ENCODE data around the gene FUT7.
A peak's percentile ranks its signal among the peaks of the same experiment; 100 is the strongest.

Gene FUT7, protein sequence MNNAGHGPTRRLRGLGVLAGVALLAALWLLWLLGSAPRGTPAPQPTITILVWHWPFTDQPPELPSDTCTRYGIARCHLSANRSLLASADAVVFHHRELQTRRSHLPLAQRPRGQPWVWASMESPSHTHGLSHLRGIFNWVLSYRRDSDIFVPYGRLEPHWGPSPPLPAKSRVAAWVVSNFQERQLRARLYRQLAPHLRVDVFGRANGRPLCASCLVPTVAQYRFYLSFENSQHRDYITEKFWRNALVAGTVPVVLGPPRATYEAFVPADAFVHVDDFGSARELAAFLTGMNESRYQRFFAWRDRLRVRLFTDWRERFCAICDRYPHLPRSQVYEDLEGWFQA
- 2.7 to 12.4 reads per million in 2 donors for total RNA-seq

DNA sequence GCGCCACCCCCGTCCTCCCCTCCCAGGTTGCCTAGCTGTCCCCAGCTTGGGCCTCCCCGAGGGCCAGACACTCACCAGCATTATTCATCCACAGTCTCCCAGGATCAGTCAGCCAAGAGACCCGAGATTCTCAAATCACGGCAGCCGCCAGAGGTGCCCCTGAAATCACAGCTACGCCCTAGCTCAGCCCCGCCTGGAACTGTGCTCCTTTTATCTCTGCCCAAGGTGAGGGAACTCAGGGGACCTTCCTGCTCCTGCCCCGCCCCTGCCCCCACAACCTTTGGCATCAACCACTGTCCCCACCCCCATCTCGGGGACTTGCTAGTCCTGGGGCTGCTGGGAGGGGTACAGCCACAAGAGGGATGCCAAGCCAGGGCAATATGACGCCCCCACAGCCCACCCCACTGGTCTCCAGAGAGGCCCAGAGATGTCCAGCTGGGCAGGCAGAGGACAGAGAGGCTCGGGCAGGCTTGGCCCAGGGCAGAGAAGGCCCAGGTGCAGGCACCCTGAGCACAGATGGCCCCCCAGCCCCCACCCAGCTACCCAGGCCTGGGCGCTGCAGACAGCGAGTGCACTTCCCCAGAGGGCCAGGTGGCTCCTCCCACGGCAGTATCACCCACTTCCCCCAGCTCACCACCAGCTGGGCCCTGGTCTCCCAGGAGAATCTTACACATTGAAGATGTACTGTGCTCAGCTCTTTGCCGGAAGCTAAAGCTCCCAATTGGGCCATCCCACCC is at the start of gene FUT7:
TSS of gene FUT7 (minus strand) at position 185 of the 737 bp plus-strand sequence. CDS start at position 88, 97 bp downstream.
- DNase-seq: peak; percentile 26

DNA sequence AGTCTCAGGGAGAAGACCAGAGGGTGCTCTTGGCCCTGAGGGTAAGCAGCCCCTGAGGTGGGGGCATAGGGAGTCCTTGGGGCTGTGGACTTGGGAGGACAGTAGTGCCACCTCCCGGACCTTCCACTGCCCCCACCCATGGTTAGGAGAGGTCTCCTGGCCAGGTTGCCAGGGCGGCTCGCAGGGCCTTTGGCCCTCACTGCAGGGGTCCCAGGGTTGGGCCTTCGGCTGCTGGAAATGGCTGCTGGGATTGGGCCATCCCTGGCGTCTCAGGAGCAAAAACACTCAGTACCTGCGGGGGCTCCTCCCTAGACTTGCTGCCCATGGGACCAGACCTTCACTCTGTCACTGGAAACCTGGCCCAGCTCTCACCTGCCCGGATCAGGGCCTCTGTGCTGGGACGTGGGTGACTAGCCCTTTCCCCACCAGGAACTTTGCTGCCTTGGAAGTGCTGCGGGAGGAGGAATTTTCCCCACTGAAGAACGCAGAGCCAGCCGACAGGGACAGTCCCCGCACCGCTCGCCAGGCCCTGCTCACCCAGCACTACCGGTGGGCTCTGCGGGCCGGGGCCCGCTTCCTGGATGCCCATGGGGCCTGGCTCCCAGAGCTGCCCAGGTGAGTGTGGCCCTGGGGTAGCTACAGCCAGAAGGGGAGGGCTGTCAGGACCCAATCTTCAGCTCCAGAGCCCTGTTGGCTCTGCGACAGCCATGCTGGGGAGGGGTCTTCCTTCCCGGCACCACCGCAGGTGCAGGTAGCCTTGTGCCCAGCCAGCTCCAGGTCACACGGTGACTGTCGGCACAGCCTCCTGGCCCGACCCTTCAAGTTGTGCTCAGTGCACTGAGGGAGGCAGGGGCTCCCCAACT is 48.6 kb upstream of the FUT7 start:
- no peak for DNase-seq

DNA sequence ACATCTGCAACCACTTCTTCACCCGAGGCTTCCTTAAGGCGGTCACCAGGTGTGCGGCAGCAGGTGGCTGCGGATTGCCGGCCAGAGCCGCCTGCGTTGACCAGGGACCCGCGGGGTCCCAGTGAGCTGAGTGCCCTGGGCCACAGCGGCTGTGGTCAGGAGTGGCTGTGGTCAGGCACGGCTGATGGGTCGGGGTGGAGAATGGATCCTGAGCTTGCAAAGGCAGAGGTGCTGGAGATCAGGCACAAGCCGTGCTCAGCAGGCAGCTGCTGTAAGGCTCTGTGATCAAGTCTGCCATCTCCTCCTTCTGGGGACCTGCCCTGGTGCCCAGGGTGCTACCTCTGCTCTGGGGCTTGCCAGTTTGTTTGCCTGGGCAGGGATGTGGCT is 47.5 kb upstream of the FUT7 start:
- DNase-seq: no peak

DNA sequence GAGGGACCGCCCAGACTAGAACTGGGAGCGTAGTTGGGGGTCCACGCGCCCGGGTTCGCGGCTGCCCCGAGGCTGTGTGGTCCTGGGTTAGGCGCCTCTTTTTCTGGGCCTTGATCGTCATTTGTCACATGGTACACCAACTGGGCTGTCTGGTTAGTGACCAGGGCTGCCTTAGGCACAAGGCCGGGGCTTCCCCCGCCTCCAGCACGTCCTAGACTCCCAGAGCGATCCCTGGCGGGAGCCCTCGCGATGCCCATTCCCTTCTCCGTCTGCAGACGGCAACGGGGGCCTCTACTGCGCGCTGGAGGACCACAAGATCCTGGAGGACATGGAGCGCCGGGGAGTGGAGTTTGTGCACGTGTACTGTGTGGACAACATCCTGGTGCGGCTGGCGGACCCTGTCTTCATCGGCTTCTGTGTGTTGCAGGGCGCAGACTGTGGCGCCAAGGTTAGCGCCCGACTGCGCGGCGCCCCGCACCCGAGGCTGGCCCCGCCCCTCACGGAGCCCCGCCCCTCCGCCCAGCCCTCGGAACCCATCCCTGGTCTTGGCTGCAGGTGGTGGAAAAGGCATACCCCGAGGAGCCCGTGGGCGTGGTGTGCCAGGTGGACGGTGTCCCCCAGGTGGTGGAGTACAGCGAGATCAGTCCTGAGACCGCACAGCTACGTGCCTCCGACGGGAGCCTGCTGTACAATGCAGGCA is 47.0 kb upstream of the FUT7 start:
- no peak for DNase-seq

DNA sequence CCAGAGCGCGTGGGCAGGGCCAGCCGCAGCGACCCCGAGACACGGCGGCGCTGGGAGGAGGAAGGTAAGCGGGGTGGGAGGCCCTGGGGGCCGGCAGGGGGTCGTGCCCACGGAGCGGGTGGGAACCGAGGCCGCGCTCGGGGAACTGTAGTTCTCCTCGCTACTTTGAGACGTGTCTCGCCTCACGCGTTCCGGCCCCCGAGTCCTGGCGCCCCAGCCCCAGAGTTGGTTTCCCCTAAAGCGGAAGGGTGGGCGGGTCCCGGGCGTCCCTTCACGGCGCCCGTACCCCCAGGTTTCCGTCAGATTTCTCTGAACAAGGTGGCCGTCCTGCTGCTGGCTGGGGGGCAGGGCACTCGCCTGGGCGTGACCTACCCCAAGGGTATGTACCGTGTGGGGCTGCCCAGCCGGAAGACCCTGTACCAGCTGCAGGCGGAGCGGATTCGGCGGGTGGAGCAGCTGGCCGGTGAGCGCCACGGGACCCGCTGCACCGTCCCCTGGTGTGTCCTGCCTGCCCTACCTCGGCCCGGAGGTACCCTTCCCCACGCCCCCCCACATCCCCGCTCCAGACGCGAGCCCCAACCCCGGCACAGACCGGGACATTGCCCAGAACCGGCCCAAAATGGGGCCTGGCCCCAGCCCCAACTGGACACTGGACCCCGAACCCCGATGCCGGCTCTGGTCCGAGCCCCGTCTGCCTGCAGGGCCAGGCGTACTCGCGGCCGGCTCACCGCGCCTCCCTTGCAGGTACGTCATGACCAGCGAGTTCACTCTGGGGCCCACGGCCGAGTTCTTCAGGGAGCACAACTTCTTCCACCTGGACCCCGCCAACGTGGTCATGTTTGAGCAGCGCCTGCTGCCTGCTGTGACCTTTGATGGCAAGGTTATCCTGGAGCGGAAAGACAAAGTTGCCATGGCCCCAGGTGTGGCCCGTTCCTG is 46.1 kb upstream of the FUT7 start:
- DNase-seq: no peak

DNA sequence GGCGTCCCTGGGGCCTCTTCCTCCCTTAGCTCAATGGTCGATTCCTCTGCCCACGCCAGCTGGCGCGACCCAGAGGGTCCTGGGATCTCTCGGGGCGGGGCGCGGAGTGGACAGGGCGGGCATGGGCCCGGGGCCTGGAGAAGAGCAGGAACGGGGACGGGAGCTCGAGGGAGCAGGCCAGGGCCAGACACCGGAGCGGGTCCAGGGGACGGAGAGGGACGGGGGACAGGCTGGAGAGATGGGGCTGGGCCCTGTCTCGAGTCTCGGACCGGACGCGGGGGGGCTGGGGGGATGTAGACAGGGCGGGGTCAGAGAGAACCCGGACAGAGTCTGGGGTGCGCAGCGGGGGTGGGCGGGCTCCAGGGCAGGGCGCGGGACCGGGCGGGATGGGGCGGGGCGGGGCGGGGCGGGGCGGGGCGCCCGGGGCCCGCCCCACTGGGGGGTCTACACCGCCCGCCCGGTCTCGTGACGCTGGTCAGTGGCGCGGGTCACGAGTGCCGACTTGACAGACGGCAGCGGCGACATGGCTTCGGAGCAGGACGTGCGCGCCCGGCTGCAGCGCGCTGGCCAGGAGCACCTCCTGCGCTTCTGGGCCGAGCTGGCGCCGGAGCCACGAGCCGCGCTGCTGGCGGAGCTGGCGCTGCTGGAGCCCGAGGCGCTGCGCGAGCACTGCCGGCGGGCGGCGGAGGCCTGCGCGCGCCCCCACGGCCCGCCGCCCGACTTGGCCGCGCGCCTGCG is 45.3 kb upstream of the FUT7 start, which contains the start of gene UAP1L1:
TSS of gene UAP1L1 (plus strand) at position 508 of the 738 bp plus-strand sequence. CDS start at position 524, 16 bp downstream.
- peak; percentile 36 for DNase-seq

DNA sequence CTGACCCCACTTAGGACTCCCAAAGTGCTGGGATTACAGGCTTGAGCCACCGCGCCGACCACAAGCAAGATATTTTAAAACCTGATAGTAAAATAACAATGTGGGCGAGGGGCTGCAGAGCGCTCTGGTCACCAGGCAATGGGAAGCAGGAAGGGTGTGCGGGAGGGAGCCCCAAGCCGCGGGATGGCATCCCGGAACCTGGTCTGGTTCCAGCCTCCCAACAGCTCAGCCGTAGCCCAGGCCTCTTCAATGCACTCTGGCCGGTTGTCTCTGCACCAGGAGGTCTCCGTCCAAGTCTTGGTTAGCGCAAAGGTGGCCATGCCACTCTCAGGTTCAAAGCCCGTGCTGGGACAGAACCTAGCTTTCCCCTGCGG is 44.7 kb upstream of the FUT7 start:
- no peak for DNase-seq

DNA sequence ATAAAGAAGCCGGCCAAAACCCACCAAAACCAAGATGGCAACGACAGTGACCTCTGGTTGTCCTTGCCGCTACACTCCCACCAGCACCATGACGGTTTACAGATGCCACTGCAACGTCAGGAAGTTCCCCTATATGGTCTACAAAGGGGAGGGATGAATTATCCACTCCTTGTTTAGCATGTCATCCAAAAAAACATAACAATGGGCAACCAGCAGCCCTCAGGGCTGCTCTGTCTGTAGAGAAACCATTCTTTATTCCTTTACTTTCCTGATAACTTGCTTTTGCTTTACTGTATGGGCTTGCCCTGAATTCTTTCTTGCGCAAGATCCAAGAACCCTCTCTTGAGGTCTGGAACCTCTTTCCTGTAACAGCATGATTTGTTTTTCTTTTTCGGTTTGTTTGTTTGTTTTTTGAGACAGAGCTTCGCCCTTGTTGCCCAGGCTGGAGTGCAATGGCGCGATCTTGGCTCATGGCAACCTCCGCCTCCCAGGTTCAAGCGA is 43.4 kb upstream of the FUT7 start:
- DNase-seq: no peak

DNA sequence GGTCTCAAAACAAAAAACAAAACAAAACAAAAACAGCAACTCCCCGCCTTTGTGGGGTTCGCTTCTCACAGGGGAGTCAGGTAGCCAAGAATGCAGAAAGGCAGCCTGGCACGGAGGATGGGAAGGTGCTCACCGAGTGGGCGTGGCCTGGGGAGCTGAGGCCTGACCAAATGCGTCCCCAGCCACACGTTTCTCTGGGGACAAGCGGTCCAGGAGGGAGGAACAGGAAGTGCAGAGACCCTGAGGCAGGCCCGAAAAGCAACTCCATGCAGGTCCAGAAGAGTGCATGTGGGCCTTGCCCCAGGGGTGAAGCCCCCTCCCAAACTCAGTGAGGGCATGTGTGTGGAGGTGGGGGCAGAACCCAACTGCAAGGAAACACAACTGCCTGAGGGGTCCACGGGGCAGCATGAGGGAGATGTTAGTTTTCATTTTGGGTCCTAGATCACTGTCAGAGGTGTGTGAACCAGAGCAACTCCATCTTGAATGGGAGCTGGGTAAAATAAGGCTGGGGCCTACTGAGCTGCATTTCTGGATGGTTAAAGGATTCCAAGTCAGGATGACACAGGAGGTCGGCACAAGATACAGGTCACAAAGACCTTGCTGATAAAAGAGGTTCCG is 42.9 kb upstream of the FUT7 start:
- DNase-seq: no peak

DNA sequence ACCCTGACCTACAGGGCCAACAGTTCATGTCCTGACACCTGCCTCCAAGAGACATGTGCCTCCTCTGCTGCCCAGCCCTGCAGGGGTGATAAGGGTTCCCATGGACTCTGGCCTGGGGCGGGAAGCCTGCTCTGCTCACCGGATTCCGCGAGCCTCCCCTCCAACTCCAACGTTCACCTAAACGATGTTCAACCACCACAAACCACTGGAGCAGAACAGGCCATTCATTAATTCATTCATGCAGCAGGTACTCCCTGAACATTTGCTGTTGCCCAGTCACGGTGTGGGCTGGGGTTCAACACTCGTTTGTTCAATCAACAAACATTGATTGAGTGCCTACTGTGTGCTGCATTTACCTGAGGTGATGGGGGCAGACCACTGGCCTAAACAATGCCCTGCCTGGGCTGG is 42.1 kb upstream of the FUT7 start:
- DNase-seq: no peak

DNA sequence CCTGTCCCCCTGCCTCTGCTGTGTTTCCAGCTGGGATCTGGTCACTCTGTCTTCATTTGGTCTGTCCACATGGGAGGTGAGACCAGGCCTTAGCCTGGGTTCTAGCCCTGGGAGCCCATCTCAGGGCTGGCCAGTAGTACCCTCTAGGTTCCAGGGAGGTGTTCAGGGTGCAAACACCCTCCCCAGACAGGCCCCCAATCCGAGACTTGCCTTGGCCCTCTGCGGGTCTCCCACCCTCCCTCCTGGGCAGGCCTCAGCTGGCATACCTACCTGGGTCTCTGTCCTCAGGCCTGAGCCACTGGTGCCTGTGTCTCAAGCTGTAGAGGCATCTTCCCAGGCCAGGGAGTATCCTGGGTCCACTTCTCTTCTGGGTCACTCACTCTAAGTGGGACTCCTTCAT is 39.4 kb upstream of the FUT7 start:
- DNase-seq: no peak

DNA sequence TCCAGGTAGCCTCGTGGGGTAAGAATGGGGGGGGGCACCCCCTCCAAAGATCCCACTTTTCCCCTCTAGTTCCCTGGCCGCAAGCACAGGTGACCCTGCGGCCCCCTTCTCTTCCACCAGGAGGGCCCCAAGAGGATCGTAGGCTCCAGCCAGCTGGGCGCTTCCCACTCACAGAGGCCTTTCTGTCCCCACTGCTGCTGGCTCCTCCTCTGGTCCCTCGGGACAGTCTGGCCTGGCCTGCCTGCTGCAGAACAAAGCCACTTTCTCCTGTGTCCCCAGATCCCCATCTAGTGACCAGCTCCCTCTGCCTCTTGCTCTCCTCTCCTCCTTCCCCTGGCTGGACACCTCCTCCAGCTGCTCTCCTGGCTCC is 39.0 kb upstream of the FUT7 start:
- no peak for DNase-seq

DNA sequence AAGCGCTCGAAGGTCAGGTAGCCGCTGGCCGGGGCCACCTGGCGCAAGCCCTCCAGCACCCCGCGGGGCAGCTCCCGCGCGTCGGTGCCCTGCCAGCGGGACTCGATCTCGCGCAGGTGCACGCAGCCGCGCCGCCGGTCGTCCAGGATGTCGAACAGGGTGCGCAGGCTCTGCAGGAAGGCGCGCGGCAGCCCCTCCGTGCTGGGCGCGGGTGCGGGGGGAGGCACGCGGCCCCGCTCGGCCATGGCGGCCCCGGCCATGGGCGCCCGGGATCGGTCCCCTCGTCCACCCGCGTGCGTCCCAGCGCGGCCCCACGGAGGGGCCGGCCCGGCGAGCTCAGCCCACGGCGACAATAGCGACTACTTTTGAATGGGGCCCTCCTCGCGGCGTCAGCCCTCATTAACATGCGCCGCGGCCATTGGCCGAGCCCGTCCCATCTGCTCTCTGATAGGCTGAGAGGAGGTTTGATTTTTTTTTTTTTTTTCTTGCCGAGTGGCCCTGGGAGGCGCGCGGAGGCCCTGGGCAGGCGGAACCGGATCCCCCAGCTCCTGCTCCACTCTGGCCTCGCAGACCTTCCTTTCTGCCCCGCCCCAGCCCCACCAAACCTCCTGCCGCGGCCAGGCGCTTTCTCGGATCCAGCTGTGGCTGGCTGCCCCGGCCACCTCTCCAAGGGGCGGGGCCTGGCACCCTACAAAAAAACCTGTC is 38.5 kb upstream of the FUT7 start, which contains the start of gene SAPCD2:
TSS of gene SAPCD2 (minus strand) at position 357 of the 705 bp plus-strand sequence. CDS start at position 260, 97 bp downstream.
- peak; percentile 77 for DNase-seq

DNA sequence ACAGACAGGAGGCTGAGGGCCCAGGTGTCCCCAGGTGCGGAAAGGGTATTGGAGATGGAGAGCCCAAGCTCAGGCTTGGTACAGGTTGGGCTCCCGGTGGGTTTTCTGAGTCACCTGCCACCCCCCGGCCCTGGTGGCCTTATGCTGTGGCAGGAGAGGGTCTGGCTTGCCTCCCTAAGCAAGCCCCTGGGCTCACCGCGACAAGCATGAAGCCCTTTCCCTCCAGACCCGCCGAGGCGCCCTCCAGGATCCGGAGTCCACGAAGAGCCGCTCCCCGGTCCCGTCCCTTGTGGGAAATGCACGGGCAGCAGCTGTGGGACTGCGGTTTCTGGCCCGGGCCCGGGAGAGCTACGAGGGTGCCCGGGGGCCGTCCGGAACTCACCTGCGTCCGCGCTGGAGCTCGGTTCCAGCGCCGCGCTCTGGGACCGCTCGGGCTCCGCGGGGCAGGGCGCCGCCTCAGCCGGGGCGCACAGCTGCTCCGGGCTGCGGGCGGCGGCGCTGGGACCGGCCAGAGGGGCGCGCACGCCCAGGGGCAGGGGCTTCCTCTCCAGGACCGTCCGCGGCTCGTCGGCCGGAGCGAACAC is 37.7 kb upstream of the FUT7 start:
- DNase-seq: no peak

DNA sequence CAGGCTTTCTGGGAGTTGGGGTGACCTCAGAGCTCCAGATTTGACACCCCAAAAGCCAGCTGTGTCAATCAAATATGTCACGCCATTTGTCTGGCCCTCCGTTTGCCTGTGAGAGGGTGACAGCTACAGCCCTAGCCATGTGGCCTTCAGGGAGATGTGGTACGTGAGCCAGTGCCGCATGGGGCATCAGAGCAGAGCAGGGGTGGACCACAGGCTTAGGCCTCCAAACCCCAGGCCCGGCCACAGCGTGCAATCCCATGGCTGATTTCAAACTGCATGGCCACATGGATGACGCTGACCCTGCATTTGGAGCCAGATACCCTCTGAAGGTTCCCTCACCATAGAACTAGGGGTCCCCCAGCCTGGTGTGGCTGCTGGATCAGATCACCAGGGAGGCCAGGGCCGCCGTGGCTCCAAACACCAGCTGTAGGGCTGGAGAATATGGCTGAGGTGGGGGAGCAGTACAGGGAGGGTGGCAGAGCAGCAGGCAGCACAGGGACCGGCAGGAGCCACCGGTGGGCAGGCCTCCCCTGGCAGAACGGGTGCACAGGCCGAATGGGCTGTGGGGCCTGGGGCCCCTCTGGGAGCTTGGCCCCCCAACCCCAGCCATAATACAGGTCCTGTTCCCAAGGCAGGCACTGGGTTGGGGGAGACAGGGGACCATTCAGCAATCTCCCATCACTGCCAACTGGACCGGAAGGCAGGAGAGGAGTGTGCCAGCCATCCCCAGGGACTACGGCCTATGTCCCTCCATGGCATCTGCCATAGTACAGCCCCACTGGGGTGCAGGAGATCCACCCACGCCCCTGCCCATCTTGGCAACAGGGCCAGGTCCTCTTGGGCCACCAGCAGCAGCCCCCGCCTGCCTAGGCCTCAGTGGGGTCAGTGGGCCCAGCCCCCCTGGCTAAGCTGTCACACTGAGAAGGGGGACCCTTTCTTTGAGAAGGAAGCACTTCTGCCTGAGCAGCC is 36.9 kb upstream of the FUT7 start:
- no peak for DNase-seq

DNA sequence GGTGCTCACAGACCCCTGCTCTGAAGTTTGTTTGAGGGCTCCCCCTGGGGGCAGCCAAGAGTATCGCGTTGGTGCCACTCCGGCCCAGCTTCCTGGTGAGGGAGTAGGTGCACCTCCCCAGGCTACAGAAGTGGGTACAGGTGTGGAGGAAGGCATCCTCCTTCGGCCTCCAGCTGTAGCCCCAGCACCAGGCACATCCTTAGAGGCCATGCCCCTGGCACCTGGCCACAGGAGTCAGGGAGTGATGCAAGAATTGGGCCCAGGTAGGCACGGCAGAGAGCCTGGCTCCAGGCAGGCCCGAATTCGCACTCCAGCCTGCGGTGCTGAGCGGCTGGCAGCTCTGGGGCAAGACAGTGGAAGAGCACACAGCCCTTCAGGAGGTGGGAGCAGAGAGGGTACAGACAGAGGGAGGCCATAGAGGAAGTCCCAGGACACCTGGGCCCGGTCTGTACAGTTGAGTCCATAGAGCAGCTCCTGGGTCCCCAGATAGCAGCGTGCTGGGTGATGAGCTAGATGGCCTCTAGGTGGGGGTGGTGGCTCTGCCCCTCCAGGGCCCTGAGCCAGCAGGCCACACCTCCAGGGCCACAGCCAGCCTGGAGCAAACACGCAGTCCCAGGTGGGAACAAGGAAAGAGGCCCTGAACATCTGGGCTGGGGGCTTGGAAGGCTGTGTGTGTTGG is 36.1 kb upstream of the FUT7 start:
- peak; percentile 82 for DNase-seq
